Choroid plexus epithelial cell (primary cell): Measurements from ENCODE around the gene GYPC.

ENCODE experiments used
- DNase-seq: peaks from one replicate; pipeline ENCODE4 v3.0.0-alpha.2; 2010; ENCODE audit warnings: low read depth
- H3K4me3 ChIP-seq: 2 replicates; pipeline ENCODE4 v1.5.1; 2011; ENCODE audit warnings: low read depth, mild to moderate bottlenecking, control low read depth, low read length, moderate library complexity
- CTCF ChIP-seq: conservative IDR thresholded peaks from 2 replicates; pipeline ENCODE4 v1.5.1; 2011; ENCODE audit warnings: low read depth, mild to moderate bottlenecking, control low read depth, inconsistent platforms, low read length, moderate library complexity

The GYPC gene

GRCh38 chr2:126731353-126731752, 75.4 kb downstream of the GYPC start:
- no peak for DNase-seq
- TF ChIP-seq CTCF, result no peak
- no peak overlapping the region for H3K4me3 ChIP-seq

- DNase-seq, result no peak
- no peak for TF ChIP-seq CTCF
- H3K4me3 ChIP-seq, result no peak overlapping the region
Observed at GRCh38 chr2:126732682-126733245, 76.8 kb downstream of the GYPC start.

- no peak for TF ChIP-seq CTCF
- no peak overlapping the region for H3K4me3 ChIP-seq
- DNase-seq, result no peak
Observed at GRCh38 chr2:126733795-126734194, 77.8 kb downstream of the GYPC start.

GRCh38 chr2:126736133-126736874, 80.3 kb downstream of the GYPC start:
- peak; percentile 59 for DNase-seq
- TF ChIP-seq CTCF, result no peak
- no peak overlapping the region for H3K4me3 ChIP-seq

- TF ChIP-seq CTCF, result no peak
- H3K4me3 ChIP-seq, result no peak overlapping the region
- DNase-seq, result no peak
Observed at GRCh38 chr2:126739141-126739540, 83.2 kb downstream of the GYPC start.

- H3K4me3 ChIP-seq, result no peak overlapping the region
- no peak for DNase-seq
- TF ChIP-seq CTCF, result no peak
Observed at GRCh38 chr2:126744640-126745039, 88.7 kb downstream of the GYPC start.
